ENCODE measurements around the gene NKX2-1.

The NKX2-1 gene

GRCh38 chr14:36502558-36503508, 17.2 kb downstream of the NKX2-1 start:
- TF ChIP-seq AEBP2 (tag by site-specific recombination; IDR thresholded peaks at IDR 0.05; ENCODE audit: borderline replicate concordance), result no peak
- no peak for TF ChIP-seq YY1 (tag by site-specific recombination; IDR thresholded peaks at IDR 0.05)
- TF ChIP-seq ZNF704 (tag by site-specific recombination; IDR thresholded peaks at IDR 0.05), result no peak
- TF ChIP-seq ZNF335 (tag by site-specific recombination; conservative IDR thresholded peaks at IDR 0.05), result peak; percentile 46; the same call in 1 of the 2 replicates
- TF ChIP-seq PRDM10 (tag by site-specific recombination; IDR thresholded peaks at IDR 0.05), result 0 out of 2 replicates have a peak, but pooled peaks have one; percentile 30
- TF ChIP-seq ZNF529 (tag by site-specific recombination; IDR thresholded peaks at IDR 0.05; ENCODE audit: insufficient replicate concordance), result no peak
- no peak overlapping the region for H3K4me3 ChIP-seq (ENCODE audit: low read depth, low read length)
- no peaks in the 10 kb centered on the region for H3K36me3 ChIP-seq (ENCODE audit: control insufficient read depth in 2 of 2, insufficient read depth in 1 of 2, low read length in 2 of 2)
- H3K9me3 ChIP-seq (ENCODE audit: control insufficient read depth, insufficient read depth, low read depth, low read length), result no peaks in the 10 kb centered on the region
- POLR2A ChIA-PET, result no interaction called here
- no peak overlapping the region for H3K27ac ChIP-seq (ENCODE audit: extremely low read depth, low read depth, low read length)
- no peaks in the 10 kb centered on the region; the same call in 1 of the 2 replicates for H3K4me1 ChIP-seq (ENCODE audit: control insufficient read depth, insufficient read depth, low read length)
- CTCF ChIA-PET, result interaction anchor here (0.6 kb wide), 1 partner anchor 23 kb away, joined by 3 read pairs; no protein-coding TSS in a partner anchor

- CTCF ChIA-PET, result no interaction called here
- no peak overlapping the region for H3K4me3 ChIP-seq (ENCODE audit: low read depth, low read length)
- no peaks in the 10 kb centered on the region for H3K9me3 ChIP-seq (ENCODE audit: control insufficient read depth, insufficient read depth, low read depth, low read length)
- no peak overlapping the region for H3K27ac ChIP-seq (ENCODE audit: extremely low read depth, low read depth, low read length)
- H3K36me3 ChIP-seq (ENCODE audit: control insufficient read depth in 2 of 2, insufficient read depth in 1 of 2, low read length in 2 of 2), result no peaks in the 10 kb centered on the region
- peaks cover 8% of the 10 kb centered on the region for H3K4me1 ChIP-seq (ENCODE audit: control insufficient read depth, insufficient read depth, low read length)
- TF ChIP-seq SP2 (tag by site-specific recombination; IDR thresholded peaks at IDR 0.05) (no peak), ZNF623 (tag by site-specific recombination; IDR thresholded peaks at IDR 0.05) (peak; percentile 34; the same call in 1 of the 2 replicates)
- POLR2A ChIA-PET, result no interaction called here
Observed at GRCh38 chr14:36498938-36499337, 21.1 kb downstream of the NKX2-1 start.

- H3K27ac ChIP-seq (ENCODE audit: extremely low read depth, low read depth, low read length), result no peak overlapping the region
- H3K9me3 ChIP-seq (ENCODE audit: control insufficient read depth, insufficient read depth, low read depth, low read length), result no peaks in the 10 kb centered on the region
- ChIA-PET CTCF (interaction anchor here (0.7 kb wide), 1 partner anchor 24 kb away, joined by 3 read pairs; no protein-coding TSS in a partner anchor), POLR2A (no interaction called here)
- peaks cover 21% of the 10 kb centered on the region for H3K4me1 ChIP-seq (ENCODE audit: control insufficient read depth, insufficient read depth, low read length)
- H3K4me3 ChIP-seq (ENCODE audit: low read depth, low read length), result no peak overlapping the region
- no peaks in the 10 kb centered on the region for H3K36me3 ChIP-seq (ENCODE audit: control insufficient read depth in 2 of 2, insufficient read depth in 1 of 2, low read length in 2 of 2)
- no peak for TF ChIP-seq ZNF600 (tag by site-specific recombination; IDR thresholded peaks at IDR 0.05)
- TF ChIP-seq ZSCAN30 (tag by site-specific recombination; IDR thresholded peaks at IDR 0.05), result no peak
- TF ChIP-seq PRDM10 (tag by site-specific recombination; IDR thresholded peaks at IDR 0.05), result no peak
- no peak for TF ChIP-seq ZNF561 (tag by site-specific recombination; IDR thresholded peaks at IDR 0.05; ENCODE audit: borderline replicate concordance)
- TF ChIP-seq SCRT1 (tag by site-specific recombination; IDR thresholded peaks at IDR 0.05; ENCODE audit: borderline replicate concordance), result no peak
- TF ChIP-seq ZNF416 (tag by site-specific recombination; IDR thresholded peaks at IDR 0.05), result no peak
- no peak for TF ChIP-seq ZFHX2 (tag by site-specific recombination; conservative IDR thresholded peaks at IDR 0.05)
- TF ChIP-seq SETDB1 (IDR thresholded peaks at IDR 0.05; ENCODE audit: insufficient read length, low read length), result no peak
- no peak for TF ChIP-seq ZBTB48 (tag by site-specific recombination; IDR thresholded peaks at IDR 0.05)
- TF ChIP-seq GLIS2 (tag by site-specific recombination; IDR thresholded peaks at IDR 0.05), result no peak
- no peak for TF ChIP-seq ZNF707 (tag by site-specific recombination; IDR thresholded peaks at IDR 0.05)
- TF ChIP-seq OVOL3 (tag by site-specific recombination; IDR thresholded peaks at IDR 0.05), result no peak
- TF ChIP-seq ZNF830 (tag by site-specific recombination; IDR thresholded peaks at IDR 0.05; ENCODE audit: low read depth), result no peak
Observed at GRCh38 chr14:36496346-36496745, 23.7 kb downstream of the NKX2-1 start.
